Measurements from ENCODE around the gene SPSB4. TPM values are rescaled to one million over a fixed set of nuclear protein-coding genes. Genes with fewer than 3 reads are reported as not detected.

SPSB4 gene
- total and polyA plus RNA-seq, 2 of the 8 experiments (the other 6 are each of a cell fraction or from before 2014, with no cell fraction given) = 15.1 to 17.2 TPM

DNA sequence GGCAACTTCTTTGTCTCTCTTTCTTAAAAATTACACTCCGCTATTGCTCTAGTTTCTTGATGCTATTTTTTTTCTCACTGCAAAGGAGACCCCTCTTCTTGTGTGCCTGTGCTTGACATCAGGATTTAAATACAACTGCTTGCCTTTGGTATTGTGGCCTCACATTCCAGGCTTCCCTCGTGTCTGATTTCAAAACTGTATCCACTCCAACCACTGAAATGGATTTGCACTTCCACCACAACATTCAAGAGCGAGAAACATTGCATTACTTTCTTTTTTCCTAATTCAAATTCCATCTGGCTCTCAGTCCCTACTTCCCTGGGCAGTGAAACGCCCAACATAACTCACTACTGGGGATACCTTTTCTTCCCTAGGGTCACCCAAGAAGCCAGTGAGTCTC is 130.0 kb downstream of the SPSB4 start:
- no peak overlapping the region for H2BK20ac ChIP-seq (ENCODE audit: low read length)
- H4K5ac ChIP-seq (ENCODE audit: insufficient read length, low read depth, low read length) = no peak overlapping the region
- H2BK5ac ChIP-seq (ENCODE audit: low read depth, low read length) = no peak overlapping the region
- no peak overlapping the region for H3K18ac ChIP-seq (ENCODE audit: extremely low read depth, low read length)
- H3K4me1 ChIP-seq (replicated peaks in 1 of 4; ENCODE audit: control insufficient read depth in 3 of 4, insufficient read depth in 4 of 4, low read length in 3 of 4) = no peaks in the 10 kb centered on the region
- H3K56ac ChIP-seq (replicated peaks; ENCODE audit: insufficient read length, low read depth, low read length) = no peak overlapping the region
- no peak overlapping the region for H3K23ac ChIP-seq (ENCODE audit: insufficient read length)
- no peak overlapping the region for H4K8ac ChIP-seq (ENCODE audit: extremely low read depth, insufficient read depth, low read length)
- H3K79me2 ChIP-seq (ENCODE audit: control insufficient read depth in 1 of 2, insufficient read depth in 2 of 2, low read length in 2 of 2) = no peaks in the 10 kb centered on the region
- H4K91ac ChIP-seq (replicated peaks; ENCODE audit: insufficient read length, low read length) = no peak overlapping the region
- H4K20me1 ChIP-seq (replicated peaks in 1 of 2; ENCODE audit: control insufficient read depth in 1 of 2, insufficient read depth in 2 of 2, low read length in 2 of 2) = no peaks in the 10 kb centered on the region
- no peak overlapping the region for H3K4me3 ChIP-seq (ENCODE audit: extremely low read depth in 1 of 4, insufficient read depth in 2 of 4, low read depth in 3 of 4, low read length in 4 of 4)
- no peak overlapping the region for H3K14ac ChIP-seq (ENCODE audit: insufficient read length)
- POLR2A ChIA-PET (ENCODE audit: partially characterized antibody) = no interaction called here
- no peaks in the 10 kb centered on the region for H3K36me3 ChIP-seq (ENCODE audit: control insufficient read depth in 2 of 4, insufficient read depth in 4 of 4, low read length in 3 of 4)
- no peaks in the 10 kb centered on the region for H3K27me3 ChIP-seq (replicated peaks in 1 of 4; ENCODE audit: control insufficient read depth in 3 of 4, extremely low read depth in 1 of 4, insufficient read depth in 3 of 4, low read length in 3 of 4)
- FAIRE-seq (no peak), DNase-seq (ENCODE audit: low read depth in 1 of 2, low spot score in 2 of 2) (no peak)
- H3K4me2 ChIP-seq (ENCODE audit: insufficient read depth in 1 of 2, low read depth in 2 of 2, low read length in 2 of 2) = no peak overlapping the region
- H3K4ac ChIP-seq (replicated peaks; ENCODE audit: insufficient read length, low read depth, low read length) = no peak overlapping the region
- WGBS, 2 experiments (ENCODE audit: extremely low coverage in 1 of 2, insufficient coverage in 1 of 2, insufficient read length in 1 of 2, insufficient replicate concordance in 2 of 2, low coverage in 1 of 2, low lambda C conversion rate in 2 of 2, missing lambda C conversion rate in 1 of 2) = 80% methylated on average over 4 of the region's 4 CpGs; no CpG with 5 or more reads in 1 of the 2 experiments
- H2BK120ac ChIP-seq (replicated peaks; ENCODE audit: low read depth, low read length) = no peak overlapping the region
- no peak overlapping the region for H3K27ac ChIP-seq (ENCODE audit: low read depth, low read length)
- H3K9me3 ChIP-seq (ENCODE audit: insufficient read depth in 2 of 2, low read depth in 1 of 2, low read length in 1 of 2) = peaks cover 11 to 16% of the 10 kb centered on the region in 2 experiments
- H3K23me2 ChIP-seq (ENCODE audit: low read depth, low read length) = no peaks in the 10 kb centered on the region
- H2AK5ac ChIP-seq (ENCODE audit: low read depth, low read length) = no peak overlapping the region
- CTCF ChIA-PET (ENCODE audit: partially characterized antibody) = interaction anchor here (3.9 kb wide), 1 partner anchor 12 kb away, joined by 22 read pairs; no protein-coding TSS in a partner anchor
- H3K9ac ChIP-seq (replicated peaks in 1 of 4; ENCODE audit: extremely low read depth in 1 of 4, low read depth in 3 of 4, low read length in 3 of 4) = no peak overlapping the region
- no peak overlapping the region for H2BK12ac ChIP-seq (ENCODE audit: low read depth, low read length)
- H2AFZ ChIP-seq (ENCODE audit: low read length) = no peak overlapping the region
- H3K79me1 ChIP-seq (ENCODE audit: low read depth, low read length) = no peaks in the 10 kb centered on the region
- H2BK15ac ChIP-seq (ENCODE audit: low read length) = no peak overlapping the region
- TF ChIP-seq EP300 (IDR thresholded peaks at IDR 0.05; ENCODE audit: borderline replicate concordance in 1 of 2, low read depth in 2 of 2, low read length in 2 of 2) = no peak
- no peak for TF ChIP-seq CBX8 (IDR thresholded peaks at IDR 0.05; ENCODE audit: borderline replicate concordance, low read depth, low read length)
- TF ChIP-seq JUND (IDR thresholded peaks at IDR 0.05; ENCODE audit: low read length) = no peak
- no peak for TF ChIP-seq SIX5 (IDR thresholded peaks at IDR 0.05; ENCODE audit: low read depth, low read length)
- no peak for TF ChIP-seq SUZ12 (IDR thresholded peaks at IDR 0.05; ENCODE audit: low read length)
- no peak for TF ChIP-seq SAP30 (IDR thresholded peaks at IDR 0.05; ENCODE audit: insufficient read depth, insufficient replicate concordance, low read length)
- no peak for TF ChIP-seq HDAC6 (IDR thresholded peaks at IDR 0.05; ENCODE audit: low read depth, low read length)
- no peak for TF ChIP-seq CTBP2 (IDR thresholded peaks at IDR 0.05; ENCODE audit: borderline replicate concordance, insufficient read depth, insufficient read length, low read length)
- no peak for TF ChIP-seq NRF1 (IDR thresholded peaks at IDR 0.05; ENCODE audit: low read depth, low read length)
- TF ChIP-seq KDM5A (IDR thresholded peaks at IDR 0.05; ENCODE audit: low read length) = no peak
- TF ChIP-seq SP2 (IDR thresholded peaks at IDR 0.05; ENCODE audit: low read length) = no peak
- TF ChIP-seq ASH2L (IDR thresholded peaks at IDR 0.05; ENCODE audit: low read length) = no peak
- TF ChIP-seq, protein P1, sequence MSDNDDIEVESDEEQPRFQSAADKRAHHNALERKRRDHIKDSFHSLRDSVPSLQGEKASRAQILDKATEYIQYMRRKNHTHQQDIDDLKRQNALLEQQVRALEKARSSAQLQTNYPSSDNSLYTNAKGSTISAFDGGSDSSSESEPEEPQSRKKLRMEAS (IDR thresholded peaks at IDR 0.05) = no peak
- TF ChIP-seq TAF7 (optimal IDR thresholded peaks at IDR 0.05; ENCODE audit: borderline replicate concordance, low read depth, low read length) = no peak
- TF ChIP-seq CREB1 (IDR thresholded peaks at IDR 0.05) = no peak

Measured in H1 (cell line).